Airway epithelial cell (primary cell): ENCODE measurements around the gene PYY. TPM values are rescaled to one million over a fixed set of nuclear protein-coding genes. Genes with fewer than 3 reads are reported as not detected.

Experiments
- total RNA-seq: library from RNA; depleted of rRNA; stranded (reverse); fragments of >200 nt; gene quantifications from 2 replicates; pipeline ENCODE4 v1.2.3, GENCODE V29; 2015

PYY gene
- total RNA-seq = not detected in 2 replicates

GRCh38 chr17:43953746-43954145 is at the start of gene PYY:
PYY (minus strand) TSS chr17:43953940; CDS start chr17:43953483, 457 bp downstream.

GRCh38 chr17:43942051-43942685 is 11.6 kb downstream of the PYY start, which contains the start of gene PPY:
PPY (minus strand) TSS chr17:43942476; CDS start chr17:43941654, 822 bp downstream.

GRCh38 chr17:43907425-43907981 is 46.2 kb downstream of the PYY start, which contains the start of gene MPP2:
MPP2 (minus strand) TSS chr17:43907536; CDS start chr17:43904460, 3,076 bp downstream.

Other genes starting within 250 kb of the PYY start
- gene SOST, start 195.1 kb downstream of the PYY start, total RNA-seq = not detected in 2 replicates
- 15.0 and 20.6 TPM in 2 replicates for gene DUSP3, start 175.0 kb downstream of the PYY start, total RNA-seq
- gene CFAP97D1, start 173.5 kb downstream of the PYY start, total RNA-seq = not detected in 2 replicates
- 4.6 and 4.9 TPM in 2 replicates for gene MPP3, start 120.8 kb downstream of the PYY start, total RNA-seq
- not detected in 2 replicates for gene CD300LG, start 106.8 kb downstream of the PYY start, total RNA-seq
- gene MPP2, start 46.4 kb downstream of the PYY start, total RNA-seq = 1.3 and 1.8 TPM in 2 replicates
- gene PPY, start 11.5 kb downstream of the PYY start, total RNA-seq = not detected in 2 replicates
- 6.2 and 10.6 TPM in 2 replicates for gene NAGS, start 50.7 kb upstream of the PYY start, total RNA-seq
- gene TMEM101, start 61.0 kb upstream of the PYY start, total RNA-seq = 51.8 and 70.0 TPM in 2 replicates
- 42.0 and 66.4 TPM in 2 replicates for gene LSM12, start 112.7 kb upstream of the PYY start, total RNA-seq
- gene G6PC3, start 116.8 kb upstream of the PYY start, total RNA-seq = 35.4 and 50.6 TPM in 2 replicates
- 35.1 and 54.8 TPM in 2 replicates for gene HDAC5, start 169.7 kb upstream of the PYY start, total RNA-seq
- 5.0 and 9.4 TPM in 2 replicates for gene HROB, start 188.0 kb upstream of the PYY start, total RNA-seq
- not detected in 2 replicates for gene ASB16, start 216.8 kb upstream of the PYY start, total RNA-seq
- 19.0 and 28.1 TPM in 2 replicates for gene TMUB2, start 233.0 kb upstream of the PYY start, total RNA-seq
- 34.2 and 53.6 TPM in 2 replicates for gene ATXN7L3, start 245.9 kb upstream of the PYY start, total RNA-seq